Endodermal cell (in vitro differentiated cells): ENCODE results near the gene BMP5. TPM values are rescaled to one million over a fixed set of nuclear protein-coding genes. Genes with fewer than 3 reads are reported as not detected.

Experiments used
- DNase-seq: peaks from one replicate; pipeline ENCODE4 v3.0.0-alpha.2; 2017
- H3K27ac ChIP-seq: 2 replicates; pipeline ENCODE4 v1.5.1; 2013; ENCODE audit warnings: mild to moderate bottlenecking, low read depth, low read length, moderate library complexity
- H3K27me3 ChIP-seq: 2 replicates; pipeline ENCODE4 v1.6.1; 2013; ENCODE audit warnings: mild to moderate bottlenecking, low read length, moderate library complexity; ENCODE audit not compliant: insufficient read depth, control insufficient read depth, poor library complexity, severe bottlenecking
- H3K36me3 ChIP-seq: 2 replicates; pipeline ENCODE4 v1.7.0; 2013; ENCODE audit warnings: mild to moderate bottlenecking, low read length, moderate library complexity; ENCODE audit not compliant: control insufficient read depth, insufficient read depth
- H3K4me1 ChIP-seq: one replicate; pipeline ENCODE4 v1.7.0; 2013; ENCODE audit warnings: low read length; ENCODE audit not compliant: control insufficient read depth, insufficient read depth
- H3K4me3 ChIP-seq: 2 replicates; pipeline ENCODE4 v1.5.1; 2013; ENCODE audit warnings: mild to moderate bottlenecking, low read length, moderate library complexity
- H3K9ac ChIP-seq: 2 replicates; pipeline ENCODE4 v1.6.1; 2013; ENCODE audit warnings: mild to moderate bottlenecking, low read length, moderate library complexity; ENCODE audit not compliant: poor library complexity, severe bottlenecking; ENCODE audit errors: extremely low read depth
- H3K9me3 ChIP-seq: 2 replicates; pipeline ENCODE4 v1.6.1; 2013; ENCODE audit warnings: mild to moderate bottlenecking, low read length, moderate library complexity; ENCODE audit not compliant: control insufficient read depth
- H3K27ac Mint-ChIP-seq: 2 replicates; pipeline ENCODE4 v1.8.0; 2020; ENCODE audit warnings: mixed read lengths
- H3K27me3 Mint-ChIP-seq: 2 replicates; pipeline ENCODE4 v1.8.0; 2021; ENCODE audit warnings: mild to moderate bottlenecking, mixed read lengths; ENCODE audit not compliant: insufficient read depth
- H3K36me3 Mint-ChIP-seq: 2 replicates; pipeline ENCODE4 v1.8.0; 2020; ENCODE audit warnings: low read depth, mixed read lengths
- H3K4me1 Mint-ChIP-seq: 2 replicates; pipeline ENCODE4 v1.8.0; 2020; ENCODE audit warnings: mixed read lengths
- H3K4me3 Mint-ChIP-seq: 2 replicates; pipeline ENCODE4 v1.8.0; 2020; ENCODE audit warnings: mild to moderate bottlenecking, moderate library complexity, mixed read lengths
- H3K9me3 Mint-ChIP-seq: 2 replicates; pipeline ENCODE4 v1.8.0; 2020; ENCODE audit warnings: mild to moderate bottlenecking, mixed read lengths
- WGBS, 2 experiments: methylation state at CpG; one replicate each; pipeline versions ENCODE4 v1.1.5 to v1.1.7; 2013; ENCODE audit warnings: missing lambda C conversion rate in 2 of 2, mixed read lengths in 1 of 2; ENCODE audit not compliant: insufficient coverage in 1 of 2, insufficient read length in 1 of 2; 5-methylcytosine and 5-hydroxymethylcytosine counted together
- total RNA-seq, 2 donors: library from RNA; stranded (reverse); fragmentation: NEBNext Ultra II Directional in 1 of 2; extraction: Animal tissue kit (Norgen Biotek cat#: 25700) in 1 of 2; gene quantifications; 2 replicates in 1 of 2; 3 replicates in 1 of 2; pipeline ENCODE4 v1.2.1, GENCODE V29; 2021
- TF ChIP-seq, protein P1 (sequence below): fragments of 200-600 bp; sonication (generic); conservative IDR thresholded peaks from 2 replicates; pipeline ENCODE4 v1.5.0; 2021; ENCODE audit warnings: antibody characterized with exemption, mild to moderate bottlenecking

BMP5 gene
- total RNA-seq, 2 donors from 2014 or later, result 0.73 to 0.84 TPM

DNA sequence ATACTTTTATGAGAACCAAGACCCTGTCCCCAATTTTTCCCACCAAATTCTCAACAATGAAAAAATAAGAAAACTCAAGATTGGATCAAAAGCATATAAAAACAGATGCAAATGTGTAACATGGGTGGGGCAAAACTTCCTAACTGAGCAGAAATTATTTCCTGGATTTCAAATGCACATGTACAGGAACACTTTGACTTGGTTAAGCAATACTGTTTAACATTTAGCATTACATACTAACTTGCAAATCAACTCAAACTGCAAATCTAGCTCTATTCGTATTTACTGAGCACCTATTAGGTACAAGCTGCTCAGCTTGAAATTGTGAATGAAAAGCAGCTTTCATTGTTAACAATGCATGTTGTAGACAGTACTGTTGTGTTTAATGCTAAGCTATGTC lies 40.2 kb downstream of the BMP5 start:
- H3K4me3 ChIP-seq, result no peak overlapping the region
- no peaks in the 10 kb centered on the region for H3K4me1 ChIP-seq
- TF ChIP-seq, protein P1, sequence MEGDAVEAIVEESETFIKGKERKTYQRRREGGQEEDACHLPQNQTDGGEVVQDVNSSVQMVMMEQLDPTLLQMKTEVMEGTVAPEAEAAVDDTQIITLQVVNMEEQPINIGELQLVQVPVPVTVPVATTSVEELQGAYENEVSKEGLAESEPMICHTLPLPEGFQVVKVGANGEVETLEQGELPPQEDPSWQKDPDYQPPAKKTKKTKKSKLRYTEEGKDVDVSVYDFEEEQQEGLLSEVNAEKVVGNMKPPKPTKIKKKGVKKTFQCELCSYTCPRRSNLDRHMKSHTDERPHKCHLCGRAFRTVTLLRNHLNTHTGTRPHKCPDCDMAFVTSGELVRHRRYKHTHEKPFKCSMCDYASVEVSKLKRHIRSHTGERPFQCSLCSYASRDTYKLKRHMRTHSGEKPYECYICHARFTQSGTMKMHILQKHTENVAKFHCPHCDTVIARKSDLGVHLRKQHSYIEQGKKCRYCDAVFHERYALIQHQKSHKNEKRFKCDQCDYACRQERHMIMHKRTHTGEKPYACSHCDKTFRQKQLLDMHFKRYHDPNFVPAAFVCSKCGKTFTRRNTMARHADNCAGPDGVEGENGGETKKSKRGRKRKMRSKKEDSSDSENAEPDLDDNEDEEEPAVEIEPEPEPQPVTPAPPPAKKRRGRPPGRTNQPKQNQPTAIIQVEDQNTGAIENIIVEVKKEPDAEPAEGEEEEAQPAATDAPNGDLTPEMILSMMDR, result no peak
- Mint-ChIP-seq H3K27me3 (peaks cover 20% of the 10 kb centered on the region), H3K36me3 (no peaks in the 10 kb centered on the region), H3K4me3 (no peak overlapping the region), H3K4me1 (peaks cover 21% of the 10 kb centered on the region), H3K27ac (no peak overlapping the region), H3K9me3 (no peaks in the 10 kb centered on the region)
- no peak overlapping the region for H3K27ac ChIP-seq
- no peaks in the 10 kb centered on the region for H3K36me3 ChIP-seq
- 95 to 100% methylated on average over 1 of the region's 1 CpG for WGBS, 2 experiments
- no peak overlapping the region for H3K9ac ChIP-seq
- no peaks in the 10 kb centered on the region for H3K27me3 ChIP-seq
- DNase-seq, result no peak
- H3K9me3 ChIP-seq, result no peaks in the 10 kb centered on the region

DNA sequence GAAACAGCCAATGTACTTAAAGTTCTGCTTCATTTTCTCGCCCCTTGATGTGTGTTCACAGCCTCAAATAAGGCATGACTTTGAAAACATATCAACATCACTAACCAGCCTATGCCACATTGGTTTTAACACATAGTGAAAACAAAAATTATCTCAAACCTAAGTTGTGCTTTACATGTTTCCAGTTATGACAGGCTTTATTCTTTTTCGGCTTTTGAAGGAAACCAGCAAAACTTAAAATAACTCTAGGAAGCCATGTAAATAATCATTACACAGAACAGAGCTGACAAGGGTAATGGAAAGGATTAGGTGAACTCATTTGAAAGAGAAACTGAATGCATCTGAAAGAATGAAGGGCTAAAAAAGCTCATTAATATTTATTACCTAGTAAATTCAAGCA lies 42.1 kb downstream of the BMP5 start:
- no peaks in the 10 kb centered on the region for H3K9me3 Mint-ChIP-seq
- no peaks in the 10 kb centered on the region for H3K36me3 Mint-ChIP-seq
- H3K27ac Mint-ChIP-seq, result no peak overlapping the region
- TF ChIP-seq, protein P1, result no peak
- Histone ChIP-seq H3K27me3 (no peaks in the 10 kb centered on the region), H3K36me3 (no peaks in the 10 kb centered on the region), H3K9me3 (no peaks in the 10 kb centered on the region), H3K4me1 (no peaks in the 10 kb centered on the region), H3K27ac (no peak overlapping the region), H3K9ac (no peak overlapping the region), H3K4me3 (no peak overlapping the region)
- H3K4me1 Mint-ChIP-seq, result peaks cover 21% of the 10 kb centered on the region
- no peak for DNase-seq
- peaks cover 24% of the 10 kb centered on the region for H3K27me3 Mint-ChIP-seq
- no peak overlapping the region for H3K4me3 Mint-ChIP-seq
- WGBS, 2 experiments, result 94 to 100% methylated on average over 1 to 2 of the region's 2 CpGs

DNA sequence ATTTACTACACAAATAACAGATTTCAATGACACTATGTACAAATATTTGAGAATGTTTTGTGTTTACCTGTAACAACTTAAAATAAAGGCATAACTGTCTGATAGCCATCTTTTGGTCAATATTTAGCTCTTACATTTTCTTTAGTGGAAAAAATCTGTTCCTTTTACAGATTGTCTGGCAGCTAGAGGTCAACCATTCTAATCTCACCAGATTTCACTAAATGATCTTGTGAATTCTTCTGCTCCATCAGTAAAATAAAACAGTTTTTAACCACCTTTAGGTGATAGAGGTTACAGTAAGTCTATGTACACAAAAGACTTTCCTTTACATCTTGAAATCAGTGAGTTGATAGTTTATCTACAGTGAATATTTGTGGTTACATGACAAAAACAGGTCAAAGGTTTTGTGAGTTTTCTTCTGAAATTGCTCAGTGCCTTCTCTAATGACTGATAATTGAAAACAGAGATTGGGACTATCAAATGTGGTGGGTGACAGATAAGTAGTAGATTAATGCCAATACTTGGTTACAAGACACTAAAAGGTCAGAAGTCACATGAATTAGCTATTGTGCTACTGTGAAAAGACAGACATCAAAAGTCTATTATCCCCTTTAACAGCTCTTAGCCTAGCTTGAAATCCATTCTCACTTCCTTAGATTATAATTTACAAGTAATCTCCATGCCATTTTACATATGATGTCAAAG lies 47.4 kb downstream of the BMP5 start:
- TF ChIP-seq, protein P1, result no peak
- no peak overlapping the region for H3K9ac ChIP-seq
- DNase-seq, result no peak
- H3K9me3 Mint-ChIP-seq, result no peaks in the 10 kb centered on the region
- H3K27me3 ChIP-seq, result no peaks in the 10 kb centered on the region
- peaks cover 15% of the 10 kb centered on the region for H3K4me1 ChIP-seq
- H3K36me3 ChIP-seq, result no peaks in the 10 kb centered on the region
- H3K4me3 Mint-ChIP-seq, result no peak overlapping the region
- no peak overlapping the region for H3K4me3 ChIP-seq
- H3K27ac Mint-ChIP-seq, result no peak overlapping the region
- no peaks in the 10 kb centered on the region for H3K9me3 ChIP-seq
- H3K36me3 Mint-ChIP-seq, result no peaks in the 10 kb centered on the region
- no peak overlapping the region for H3K27ac ChIP-seq
- peaks cover 24% of the 10 kb centered on the region for H3K27me3 Mint-ChIP-seq
- peaks cover 52% of the 10 kb centered on the region for H3K4me1 Mint-ChIP-seq
